Measurements from ENCODE around the gene PACS1.

PACS1 gene

GRCh38 chr11:66282468-66283455 is 212.7 kb downstream of the PACS1 start:
- in situ Hi-C loops (cut with MboI; ENCODE audit: low sequenced_read_pairs, unreplicated experiment): no loop called here
- peak; percentile 99 for DNase-seq (ENCODE audit: low spot score)
- peak; percentile 97 for TF ChIP-seq CTCF (IDR thresholded peaks at IDR 0.05; ENCODE audit: borderline replicate concordance, control extremely low read depth, extremely low read depth, insufficient read depth, missing control alignments)

GRCh38 chr11:66283461-66284105 is 213.5 kb downstream of the PACS1 start:
- DNase-seq (ENCODE audit: low spot score): no peak
- TF ChIP-seq CTCF (IDR thresholded peaks at IDR 0.05; ENCODE audit: borderline replicate concordance, control extremely low read depth, extremely low read depth, insufficient read depth, missing control alignments): no peak
- in situ Hi-C loops (cut with MboI; ENCODE audit: low sequenced_read_pairs, unreplicated experiment): no loop called here

- TF ChIP-seq CTCF (IDR thresholded peaks at IDR 0.05; ENCODE audit: borderline replicate concordance, control extremely low read depth, extremely low read depth, insufficient read depth, missing control alignments): no peak
- no peak for DNase-seq (ENCODE audit: low spot score)
- in situ Hi-C loops (cut with MboI; ENCODE audit: low sequenced_read_pairs, unreplicated experiment): no loop called here
Measured at GRCh38 chr11:66284526-66285078, 214.5 kb downstream of the PACS1 start.

GRCh38 chr11:66285250-66285947 is 215.3 kb downstream of the PACS1 start:
- in situ Hi-C loops (cut with MboI; ENCODE audit: low sequenced_read_pairs, unreplicated experiment): no loop called here
- no peak for TF ChIP-seq CTCF (IDR thresholded peaks at IDR 0.05; ENCODE audit: borderline replicate concordance, control extremely low read depth, extremely low read depth, insufficient read depth, missing control alignments)
- DNase-seq (ENCODE audit: low spot score): no peak

- no peak for DNase-seq (ENCODE audit: low spot score)
- in situ Hi-C loops (cut with MboI; ENCODE audit: low sequenced_read_pairs, unreplicated experiment): no loop called here
- no peak for TF ChIP-seq CTCF (IDR thresholded peaks at IDR 0.05; ENCODE audit: borderline replicate concordance, control extremely low read depth, extremely low read depth, insufficient read depth, missing control alignments)
Measured at GRCh38 chr11:66286699-66287098, 216.6 kb downstream of the PACS1 start.

All from GM13976 (cell line).